ENCODE measurements around the gene STK10.
A peak's percentile ranks its signal among the peaks of the same experiment; 100 is the strongest.

The STK10 gene

DNA sequence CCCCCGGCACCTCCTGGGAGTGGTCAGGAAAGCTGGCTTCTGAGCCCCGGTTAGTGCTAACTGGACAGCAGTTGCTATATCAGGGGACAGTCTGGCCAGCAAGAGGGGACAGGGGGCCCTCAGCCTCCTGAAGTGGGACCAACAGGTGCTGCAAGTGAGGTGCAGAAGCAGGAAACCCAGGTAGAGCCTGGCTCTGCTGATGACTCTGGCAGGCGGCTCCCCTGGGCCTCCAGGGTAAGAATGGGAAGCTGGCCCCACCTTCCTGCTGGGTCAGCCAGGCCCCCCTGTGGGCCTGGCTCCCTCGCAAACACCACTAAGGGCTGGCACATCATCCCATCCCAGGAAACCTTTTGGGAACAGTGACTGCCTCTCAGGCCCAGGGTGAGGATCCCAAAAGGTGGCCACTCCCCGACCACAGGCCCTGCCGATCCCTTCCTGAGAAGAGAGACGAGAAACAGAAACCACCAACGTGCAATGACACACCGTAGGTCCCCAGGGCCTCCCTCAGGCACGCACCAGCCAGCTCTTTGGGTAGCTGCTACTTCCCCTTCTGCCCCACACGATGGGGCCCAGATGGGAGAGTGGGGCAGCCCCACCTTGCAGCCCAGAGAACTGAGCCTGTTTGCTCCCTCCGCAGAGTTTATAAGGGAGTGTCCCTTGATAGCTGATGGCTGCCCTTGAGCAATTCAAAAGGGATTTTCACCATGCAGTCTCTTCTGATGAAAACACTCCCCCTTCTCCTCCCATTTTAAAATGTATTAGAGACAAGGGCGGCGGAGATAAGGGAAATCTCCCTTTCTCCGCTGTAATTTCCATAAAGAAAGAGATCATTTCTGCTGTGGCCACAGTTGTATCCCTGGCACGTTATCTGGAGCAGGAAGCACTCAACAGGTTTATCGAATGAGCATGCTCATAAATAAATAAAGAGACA is 76.8 kb downstream of the STK10 start:
- TF ChIP-seq OSR1 (CRISPR knock-in tag; IDR thresholded peaks at IDR 0.05) (no peak), ZNF8 (CRISPR knock-in tag; IDR thresholded peaks at IDR 0.05) (no peak), ZC3H10 (CRISPR knock-in tag; IDR thresholded peaks at IDR 0.05) (no peak), TOX (CRISPR knock-in tag; IDR thresholded peaks at IDR 0.05; ENCODE audit: borderline replicate concordance) (no peak), ESRRG (CRISPR knock-in tag; IDR thresholded peaks at IDR 0.05) (no peak), ZNF565 (CRISPR knock-in tag; conservative IDR thresholded peaks at IDR 0.05; ENCODE audit: low read depth) (no peak), ZFP30 (CRISPR knock-in tag; IDR thresholded peaks at IDR 0.05) (no peak), CSDC2 (CRISPR knock-in tag; IDR thresholded peaks at IDR 0.05) (no peak), TCF4 (CRISPR knock-in tag; IDR thresholded peaks at IDR 0.05; ENCODE audit: borderline replicate concordance) (no peak)
- TF ChIP-seq, protein P1, sequence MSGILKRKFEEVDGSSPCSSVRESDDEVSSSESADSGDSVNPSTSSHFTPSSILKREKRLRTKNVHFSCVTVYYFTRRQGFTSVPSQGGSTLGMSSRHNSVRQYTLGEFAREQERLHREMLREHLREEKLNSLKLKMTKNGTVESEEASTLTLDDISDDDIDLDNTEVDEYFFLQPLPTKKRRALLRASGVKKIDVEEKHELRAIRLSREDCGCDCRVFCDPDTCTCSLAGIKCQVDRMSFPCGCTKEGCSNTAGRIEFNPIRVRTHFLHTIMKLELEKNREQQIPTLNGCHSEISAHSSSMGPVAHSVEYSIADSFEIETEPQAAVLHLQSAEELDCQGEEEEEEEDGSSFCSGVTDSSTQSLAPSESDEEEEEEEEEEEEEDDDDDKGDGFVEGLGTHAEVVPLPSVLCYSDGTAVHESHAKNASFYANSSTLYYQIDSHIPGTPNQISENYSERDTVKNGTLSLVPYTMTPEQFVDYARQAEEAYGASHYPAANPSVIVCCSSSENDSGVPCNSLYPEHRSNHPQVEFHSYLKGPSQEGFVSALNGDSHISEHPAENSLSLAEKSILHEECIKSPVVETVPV (CRISPR knock-in tag; IDR thresholded peaks at IDR 0.05) = no peak
- TF ChIP-seq, protein P2, sequence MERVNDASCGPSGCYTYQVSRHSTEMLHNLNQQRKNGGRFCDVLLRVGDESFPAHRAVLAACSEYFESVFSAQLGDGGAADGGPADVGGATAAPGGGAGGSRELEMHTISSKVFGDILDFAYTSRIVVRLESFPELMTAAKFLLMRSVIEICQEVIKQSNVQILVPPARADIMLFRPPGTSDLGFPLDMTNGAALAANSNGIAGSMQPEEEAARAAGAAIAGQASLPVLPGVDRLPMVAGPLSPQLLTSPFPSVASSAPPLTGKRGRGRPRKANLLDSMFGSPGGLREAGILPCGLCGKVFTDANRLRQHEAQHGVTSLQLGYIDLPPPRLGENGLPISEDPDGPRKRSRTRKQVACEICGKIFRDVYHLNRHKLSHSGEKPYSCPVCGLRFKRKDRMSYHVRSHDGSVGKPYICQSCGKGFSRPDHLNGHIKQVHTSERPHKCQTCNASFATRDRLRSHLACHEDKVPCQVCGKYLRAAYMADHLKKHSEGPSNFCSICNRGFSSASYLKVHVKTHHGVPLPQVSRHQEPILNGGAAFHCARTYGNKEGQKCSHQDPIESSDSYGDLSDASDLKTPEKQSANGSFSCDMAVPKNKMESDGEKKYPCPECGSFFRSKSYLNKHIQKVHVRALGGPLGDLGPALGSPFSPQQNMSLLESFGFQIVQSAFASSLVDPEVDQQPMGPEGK (CRISPR knock-in tag; IDR thresholded peaks at IDR 0.05; ENCODE audit: borderline replicate concordance) = no peak
- peak; percentile 50 for ATAC-seq

DNA sequence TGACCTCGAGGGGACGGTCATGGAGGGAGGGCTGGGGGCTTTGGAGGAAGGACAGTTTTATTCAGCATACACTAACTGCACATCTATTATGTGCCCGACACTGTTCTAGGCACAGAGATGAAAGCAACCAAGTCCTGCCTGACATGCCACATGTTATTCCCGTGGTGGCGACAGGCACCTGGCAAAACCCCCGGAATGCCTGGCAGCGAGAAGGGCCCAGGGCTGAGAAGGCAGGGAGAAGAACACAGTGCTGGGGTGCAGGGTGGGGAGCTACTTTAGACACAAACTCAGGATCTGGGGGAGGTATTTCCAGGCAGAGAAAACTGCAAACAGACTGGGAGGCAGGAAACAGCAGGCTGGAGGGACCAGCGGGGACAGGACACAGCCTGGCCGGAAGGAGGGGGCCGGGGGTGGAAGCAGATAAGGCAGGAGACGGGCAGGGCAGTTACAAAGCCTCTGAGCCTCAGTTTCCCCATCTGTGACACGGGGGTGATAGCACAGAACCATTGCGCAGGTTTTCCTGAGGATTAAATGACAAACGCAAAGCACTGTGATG is 77.7 kb downstream of the STK10 start:
- ATAC-seq = no peak
- TF ChIP-seq, protein P3, sequence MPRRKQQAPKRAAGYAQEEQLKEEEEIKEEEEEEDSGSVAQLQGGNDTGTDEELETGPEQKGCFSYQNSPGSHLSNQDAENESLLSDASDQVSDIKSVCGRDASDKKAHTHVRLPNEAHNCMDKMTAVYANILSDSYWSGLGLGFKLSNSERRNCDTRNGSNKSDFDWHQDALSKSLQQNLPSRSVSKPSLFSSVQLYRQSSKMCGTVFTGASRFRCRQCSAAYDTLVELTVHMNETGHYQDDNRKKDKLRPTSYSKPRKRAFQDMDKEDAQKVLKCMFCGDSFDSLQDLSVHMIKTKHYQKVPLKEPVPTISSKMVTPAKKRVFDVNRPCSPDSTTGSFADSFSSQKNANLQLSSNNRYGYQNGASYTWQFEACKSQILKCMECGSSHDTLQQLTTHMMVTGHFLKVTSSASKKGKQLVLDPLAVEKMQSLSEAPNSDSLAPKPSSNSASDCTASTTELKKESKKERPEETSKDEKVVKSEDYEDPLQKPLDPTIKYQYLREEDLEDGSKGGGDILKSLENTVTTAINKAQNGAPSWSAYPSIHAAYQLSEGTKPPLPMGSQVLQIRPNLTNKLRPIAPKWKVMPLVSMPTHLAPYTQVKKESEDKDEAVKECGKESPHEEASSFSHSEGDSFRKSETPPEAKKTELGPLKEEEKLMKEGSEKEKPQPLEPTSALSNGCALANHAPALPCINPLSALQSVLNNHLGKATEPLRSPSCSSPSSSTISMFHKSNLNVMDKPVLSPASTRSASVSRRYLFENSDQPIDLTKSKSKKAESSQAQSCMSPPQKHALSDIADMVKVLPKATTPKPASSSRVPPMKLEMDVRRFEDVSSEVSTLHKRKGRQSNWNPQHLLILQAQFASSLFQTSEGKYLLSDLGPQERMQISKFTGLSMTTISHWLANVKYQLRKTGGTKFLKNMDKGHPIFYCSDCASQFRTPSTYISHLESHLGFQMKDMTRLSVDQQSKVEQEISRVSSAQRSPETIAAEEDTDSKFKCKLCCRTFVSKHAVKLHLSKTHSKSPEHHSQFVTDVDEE (CRISPR knock-in tag; IDR thresholded peaks at IDR 0.05) = no peak
- TF ChIP-seq OSR1 (CRISPR knock-in tag; IDR thresholded peaks at IDR 0.05) (no peak), CSDC2 (CRISPR knock-in tag; IDR thresholded peaks at IDR 0.05) (no peak), RARB (CRISPR knock-in tag; IDR thresholded peaks at IDR 0.05) (no peak), ESRRG (CRISPR knock-in tag; IDR thresholded peaks at IDR 0.05) (no peak), PPARA (CRISPR knock-in tag; IDR thresholded peaks at IDR 0.05; ENCODE audit: borderline replicate concordance) (no peak), ARNTL (CRISPR knock-in tag; IDR thresholded peaks at IDR 0.05; ENCODE audit: borderline replicate concordance, low read depth) (no peak)
- TF ChIP-seq, protein P2 (CRISPR knock-in tag; IDR thresholded peaks at IDR 0.05; ENCODE audit: borderline replicate concordance) = no peak
- TF ChIP-seq, protein P4, sequence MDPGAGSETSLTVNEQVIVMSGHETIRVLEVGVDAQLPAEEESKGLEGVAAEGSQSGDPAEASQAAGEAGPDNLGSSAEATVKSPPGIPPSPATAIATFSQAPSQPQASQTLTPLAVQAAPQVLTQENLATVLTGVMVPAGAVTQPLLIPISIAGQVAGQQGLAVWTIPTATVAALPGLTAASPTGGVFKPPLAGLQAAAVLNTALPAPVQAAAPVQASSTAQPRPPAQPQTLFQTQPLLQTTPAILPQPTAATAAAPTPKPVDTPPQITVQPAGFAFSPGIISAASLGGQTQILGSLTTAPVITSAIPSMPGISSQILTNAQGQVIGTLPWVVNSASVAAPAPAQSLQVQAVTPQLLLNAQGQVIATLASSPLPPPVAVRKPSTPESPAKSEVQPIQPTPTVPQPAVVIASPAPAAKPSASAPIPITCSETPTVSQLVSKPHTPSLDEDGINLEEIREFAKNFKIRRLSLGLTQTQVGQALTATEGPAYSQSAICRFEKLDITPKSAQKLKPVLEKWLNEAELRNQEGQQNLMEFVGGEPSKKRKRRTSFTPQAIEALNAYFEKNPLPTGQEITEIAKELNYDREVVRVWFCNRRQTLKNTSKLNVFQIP (CRISPR knock-in tag; IDR thresholded peaks at IDR 0.05; ENCODE audit: borderline replicate concordance, low read depth) = no peak

DNA sequence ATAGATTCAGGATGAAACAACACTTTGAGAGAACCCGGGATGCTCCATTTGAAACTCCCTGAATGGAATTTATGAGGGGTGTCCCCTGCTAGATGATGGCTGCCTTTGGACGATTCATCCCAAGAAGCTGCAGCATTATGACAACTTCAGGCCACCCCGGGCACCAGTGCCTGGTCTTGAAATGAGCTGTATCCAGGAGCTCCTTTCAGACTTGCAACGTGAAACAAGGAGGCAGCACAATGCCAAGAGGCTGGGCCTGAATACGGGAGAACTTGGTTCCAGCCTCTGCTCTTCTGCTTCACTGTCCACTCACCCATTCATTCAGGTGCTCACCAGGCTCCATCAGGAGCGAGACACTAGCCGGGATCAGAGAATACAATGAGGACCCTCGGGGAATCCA is 78.3 kb downstream of the STK10 start:
- no peak for ATAC-seq
- TF ChIP-seq, protein P2 (CRISPR knock-in tag; IDR thresholded peaks at IDR 0.05; ENCODE audit: borderline replicate concordance) = no peak
- TF ChIP-seq ZNF8 (CRISPR knock-in tag; IDR thresholded peaks at IDR 0.05) (no peak), ARNTL (CRISPR knock-in tag; IDR thresholded peaks at IDR 0.05; ENCODE audit: borderline replicate concordance, low read depth) (no peak), TCF4 (CRISPR knock-in tag; IDR thresholded peaks at IDR 0.05; ENCODE audit: borderline replicate concordance) (no peak), OSR1 (CRISPR knock-in tag; IDR thresholded peaks at IDR 0.05) (no peak), ZC3H10 (CRISPR knock-in tag; IDR thresholded peaks at IDR 0.05) (no peak), PPARA (CRISPR knock-in tag; IDR thresholded peaks at IDR 0.05; ENCODE audit: borderline replicate concordance) (no peak), ZFP3 (CRISPR knock-in tag; IDR thresholded peaks at IDR 0.05) (no peak), GLIS3 (CRISPR knock-in tag; IDR thresholded peaks at IDR 0.05) (no peak), CSDC2 (CRISPR knock-in tag; IDR thresholded peaks at IDR 0.05) (no peak)
- TF ChIP-seq, protein P1 (CRISPR knock-in tag; IDR thresholded peaks at IDR 0.05) = no peak
- TF ChIP-seq, protein P5, sequence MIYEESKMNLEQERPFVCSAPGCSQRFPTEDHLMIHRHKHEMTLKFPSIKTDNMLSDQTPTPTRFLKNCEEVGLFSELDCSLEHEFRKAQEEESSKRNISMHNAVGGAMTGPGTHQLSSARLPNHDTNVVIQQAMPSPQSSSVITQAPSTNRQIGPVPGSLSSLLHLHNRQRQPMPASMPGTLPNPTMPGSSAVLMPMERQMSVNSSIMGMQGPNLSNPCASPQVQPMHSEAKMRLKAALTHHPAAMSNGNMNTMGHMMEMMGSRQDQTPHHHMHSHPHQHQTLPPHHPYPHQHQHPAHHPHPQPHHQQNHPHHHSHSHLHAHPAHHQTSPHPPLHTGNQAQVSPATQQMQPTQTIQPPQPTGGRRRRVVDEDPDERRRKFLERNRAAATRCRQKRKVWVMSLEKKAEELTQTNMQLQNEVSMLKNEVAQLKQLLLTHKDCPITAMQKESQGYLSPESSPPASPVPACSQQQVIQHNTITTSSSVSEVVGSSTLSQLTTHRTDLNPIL (CRISPR knock-in tag; IDR thresholded peaks at IDR 0.05; ENCODE audit: low read depth) = no peak
